Heart left ventricle (tissue), 13 donors: ENCODE measurements around the gene DNM1.

Experiments
- CTCF ChIP-seq, 12 donors: fragments of 200-600 bp; sonication (generic) in 4 of 12; IDR thresholded peaks; one replicate each; pipeline versions ENCODE4 v1.5.0 to v1.8.0; 2018 to 2022; ENCODE audit warnings: antibody characterized with exemption in 12 of 12, mild to moderate bottlenecking in 5 of 12
- POLR2A ChIP-seq, 2 donors: fragments of 450-650 bp; IDR thresholded peaks; one replicate each; pipeline ENCODE4 v1.6.1; 2017; ENCODE audit warnings: antibody characterized with exemption in 2 of 2, mild to moderate bottlenecking in 2 of 2, moderate library complexity in 2 of 2
- donor health status: ischemic (EF 13 %, LVEDD 7.1; RV severe dilation, severe dysfunction).
- donor health status: DM: no; HTN: yes; CAD: no.
- donor health status: DM: no; HTN: no; CAD: no.
- donor health status: ischemic (EF 25% LVEDD 6.9; RV normal size, moderate dysfunction).
- donor health status: ischemic (EF 25% LVEDD 5.7; RV mildly dilated, moderate dysfunction).
- donor health status: ischemic (EF 35%, LVEDD 5.7; RV mildly dilated, moderate dysfunction).
- donor health status: nonischemic (EF 11% LVEDD 7.7; RV severe dilation, severe dysfunction).
- donor health status: DM: yes; HTN: yes; CAD: no.
- donor health status: PGD.
- donor health status: ischemic (EF 29% LVEDD 5.4; RV normal size, mild dysfunction).
- donor health status: nonischemic (EF 23%, LVEDD 6.1; RV moderate dilation, normal function).

GRCh38 chr9:128213746-128214497 lies 10.7 kb downstream of the DNM1 start:
- TF ChIP-seq CTCF (IDR thresholded peaks at IDR 0.05) (no peak), POLR2A (IDR thresholded peaks at IDR 0.05) (no peak)
